ENCODE measurements around the gene S100A7A. TPM values are rescaled to one million over a fixed set of nuclear protein-coding genes. Genes with fewer than 3 reads are reported as not detected.
"Not testable (repeated sequence)": the region's sequence is repeated elsewhere in the genome, so short reads cannot be mapped to it uniquely, and the experiment has no call there.

S100A7A gene
- polyA plus RNA-seq, 1 of the 3 experiments (the other 2 are of a cell fraction): not detected

DNA sequence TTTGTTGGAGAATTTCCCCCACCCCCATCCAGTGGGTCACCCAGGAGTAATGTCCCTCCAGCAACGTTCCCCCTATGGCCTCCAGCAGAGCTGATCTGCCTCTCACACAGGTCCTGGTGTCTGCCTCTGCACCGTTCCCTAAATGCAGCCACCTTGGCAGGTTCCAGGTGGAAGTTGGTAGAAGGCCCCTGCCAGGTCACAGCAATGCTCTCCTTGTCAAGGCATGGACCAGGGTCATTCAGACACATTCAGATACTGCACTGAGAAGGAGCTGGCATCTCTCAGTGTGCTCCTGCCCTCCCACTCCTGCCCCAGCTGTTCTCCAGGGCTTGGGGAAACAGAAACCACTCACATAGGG, 3.1 kb downstream of the S100A7A start:
- WGBS (ENCODE audit: low lambda C conversion rate): 0% methylated on average over 2 of the region's 2 CpGs

DNA sequence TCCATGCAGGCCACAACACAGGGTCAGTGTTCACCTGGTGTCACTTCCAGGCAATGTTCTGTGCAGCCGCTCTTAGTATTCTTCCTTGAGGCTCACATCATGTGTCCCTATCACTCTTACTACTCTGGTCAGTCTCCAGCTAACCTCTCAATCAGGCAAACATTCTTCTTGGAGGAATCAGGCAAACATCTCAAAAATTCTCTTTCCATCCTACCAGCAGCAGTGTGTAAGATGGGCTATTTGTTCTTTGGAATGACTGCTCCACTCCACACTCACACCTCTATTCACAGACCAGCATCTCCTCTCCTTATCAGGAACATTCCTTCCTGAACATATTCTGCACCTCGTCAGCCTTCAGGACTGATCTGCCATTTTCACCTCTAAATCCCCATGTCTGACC, 4.0 kb downstream of the S100A7A start:
- Histone ChIP-seq H3K4me2 (no peak overlapping the region), H3K9me2 (no peaks in the 10 kb centered on the region), H3K36me3 (replicated peaks in 1 of 2; ENCODE audit: control insufficient read depth in 1 of 2, insufficient read depth in 2 of 2, low read length in 1 of 2) (no peaks in the 10 kb centered on the region), H3K4me1 (ENCODE audit: control insufficient read depth in 1 of 2, insufficient read depth in 2 of 2, low read depth in 1 of 2, low read length in 1 of 2) (no peaks in the 10 kb centered on the region), H3K4me3 (ENCODE audit: low read depth in 2 of 2, low read length in 1 of 2) (no peak overlapping the region), H3K27ac (ENCODE audit: low read depth in 2 of 2, low read length in 1 of 2) (no peak overlapping the region), H3F3A (replicated peaks; ENCODE audit: insufficient read depth) (no peaks in the 10 kb centered on the region), H3K9me3 (no peaks in the 10 kb centered on the region), H2AFZ (ENCODE audit: low read depth) (no peak overlapping the region), H3K9ac (no peak overlapping the region), H4K20me1 (ENCODE audit: insufficient read depth) (no peaks in the 10 kb centered on the region), H3K27me3 (ENCODE audit: insufficient read depth) (no peaks in the 10 kb centered on the region), H3K79me2 (ENCODE audit: insufficient read depth) (no peaks in the 10 kb centered on the region)
- 0% methylated on average over 2 of the region's 2 CpGs for WGBS (ENCODE audit: low lambda C conversion rate)
- ChIA-PET POLR2A (no interaction called here), CTCF (no interaction called here)
- TF ChIP-seq FOSL2 (IDR thresholded peaks at IDR 0.05; ENCODE audit: borderline replicate concordance, low read depth): no peak
- TF ChIP-seq, protein P1, sequence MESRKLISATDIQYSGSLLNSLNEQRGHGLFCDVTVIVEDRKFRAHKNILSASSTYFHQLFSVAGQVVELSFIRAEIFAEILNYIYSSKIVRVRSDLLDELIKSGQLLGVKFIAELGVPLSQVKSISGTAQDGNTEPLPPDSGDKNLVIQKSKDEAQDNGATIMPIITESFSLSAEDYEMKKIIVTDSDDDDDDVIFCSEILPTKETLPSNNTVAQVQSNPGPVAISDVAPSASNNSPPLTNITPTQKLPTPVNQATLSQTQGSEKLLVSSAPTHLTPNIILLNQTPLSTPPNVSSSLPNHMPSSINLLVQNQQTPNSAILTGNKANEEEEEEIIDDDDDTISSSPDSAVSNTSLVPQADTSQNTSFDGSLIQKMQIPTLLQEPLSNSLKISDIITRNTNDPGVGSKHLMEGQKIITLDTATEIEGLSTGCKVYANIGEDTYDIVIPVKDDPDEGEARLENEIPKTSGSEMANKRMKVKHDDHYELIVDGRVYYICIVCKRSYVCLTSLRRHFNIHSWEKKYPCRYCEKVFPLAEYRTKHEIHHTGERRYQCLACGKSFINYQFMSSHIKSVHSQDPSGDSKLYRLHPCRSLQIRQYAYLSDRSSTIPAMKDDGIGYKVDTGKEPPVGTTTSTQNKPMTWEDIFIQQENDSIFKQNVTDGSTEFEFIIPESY (IDR thresholded peaks at IDR 0.05; ENCODE audit: borderline replicate concordance, low read depth): no peak
- no peak for TF ChIP-seq JUND (IDR thresholded peaks at IDR 0.05)
- no peak for TF ChIP-seq GABPA (IDR thresholded peaks at IDR 0.05; ENCODE audit: low read depth)
- no peak for TF ChIP-seq RAD21 (IDR thresholded peaks at IDR 0.05; ENCODE audit: low read length)
- TF ChIP-seq TCF12 (IDR thresholded peaks at IDR 0.05): no peak
- no peak for TF ChIP-seq FOXJ3 (CRISPR knock-in tag; IDR thresholded peaks at IDR 0.05)
- no peak for TF ChIP-seq POLR2AphosphoS5 (IDR thresholded peaks at IDR 0.05; ENCODE audit: low read depth, low read length)
- TF ChIP-seq RFX5 (IDR thresholded peaks at IDR 0.05; ENCODE audit: low read length): no peak
- no peak for TF ChIP-seq RCOR1 (IDR thresholded peaks at IDR 0.05; ENCODE audit: low read length)
- no peak for TF ChIP-seq MEF2A (IDR thresholded peaks at IDR 0.05; ENCODE audit: borderline replicate concordance, low read depth)
- no peak for TF ChIP-seq SIN3A (IDR thresholded peaks at IDR 0.05; ENCODE audit: borderline replicate concordance, low read depth, low read length)
- TF ChIP-seq TEAD4 (IDR thresholded peaks at IDR 0.05; ENCODE audit: borderline replicate concordance, insufficient read depth): no peak
- TF ChIP-seq, protein P2, sequence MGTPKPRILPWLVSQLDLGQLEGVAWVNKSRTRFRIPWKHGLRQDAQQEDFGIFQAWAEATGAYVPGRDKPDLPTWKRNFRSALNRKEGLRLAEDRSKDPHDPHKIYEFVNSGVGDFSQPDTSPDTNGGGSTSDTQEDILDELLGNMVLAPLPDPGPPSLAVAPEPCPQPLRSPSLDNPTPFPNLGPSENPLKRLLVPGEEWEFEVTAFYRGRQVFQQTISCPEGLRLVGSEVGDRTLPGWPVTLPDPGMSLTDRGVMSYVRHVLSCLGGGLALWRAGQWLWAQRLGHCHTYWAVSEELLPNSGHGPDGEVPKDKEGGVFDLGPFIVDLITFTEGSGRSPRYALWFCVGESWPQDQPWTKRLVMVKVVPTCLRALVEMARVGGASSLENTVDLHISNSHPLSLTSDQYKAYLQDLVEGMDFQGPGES (IDR thresholded peaks at IDR 0.05; ENCODE audit: low read depth, low read length): no peak
- no peak for TF ChIP-seq TAF1 (IDR thresholded peaks at IDR 0.05; ENCODE audit: borderline replicate concordance, low read depth, low read length)
- no peak for TF ChIP-seq MXI1 (IDR thresholded peaks at IDR 0.05; ENCODE audit: low read depth, low read length)
- TF ChIP-seq, protein P3, sequence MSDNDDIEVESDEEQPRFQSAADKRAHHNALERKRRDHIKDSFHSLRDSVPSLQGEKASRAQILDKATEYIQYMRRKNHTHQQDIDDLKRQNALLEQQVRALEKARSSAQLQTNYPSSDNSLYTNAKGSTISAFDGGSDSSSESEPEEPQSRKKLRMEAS (IDR thresholded peaks at IDR 0.05; ENCODE audit: low read depth): no peak
- DNase-seq: no peak

More for the DNA sequence above, 3.1 kb downstream of the S100A7A start:
- H3F3A ChIP-seq (replicated peaks; ENCODE audit: insufficient read depth); H3K27me3 ChIP-seq (ENCODE audit: insufficient read depth); H3K27ac ChIP-seq (ENCODE audit: low read depth in 2 of 2, low read length in 1 of 2); DNase-seq; H3K4me2 ChIP-seq; H4K20me1 ChIP-seq (ENCODE audit: insufficient read depth); H3K4me1 ChIP-seq (ENCODE audit: control insufficient read depth in 1 of 2, insufficient read depth in 2 of 2, low read depth in 1 of 2, low read length in 1 of 2); H3K4me3 ChIP-seq (ENCODE audit: low read depth in 2 of 2, low read length in 1 of 2); H2AFZ ChIP-seq (ENCODE audit: low read depth); H3K9me3 ChIP-seq; POLR2A ChIA-PET; H3K36me3 ChIP-seq (replicated peaks in 1 of 2; ENCODE audit: control insufficient read depth in 1 of 2, insufficient read depth in 2 of 2, low read length in 1 of 2); H3K9me2 ChIP-seq; H3K9ac ChIP-seq; H3K79me2 ChIP-seq (ENCODE audit: insufficient read depth): not testable (repeated sequence)
- CTCF ChIA-PET: interaction anchor here (0.5 kb wide), 1 partner anchor 21 kb away, joined by 4 read pairs; no protein-coding TSS in a partner anchor
